HG03565 (cell line): ENCODE results near the gene DNM1L.

Experiments used
- ATAC-seq: cut with Tn5 transposase; IDR thresholded peaks from one replicate; pipeline ENCODE4 v1.9.1; 2021; ENCODE audit warnings: mild to moderate bottlenecking, moderate library complexity; ENCODE audit not compliant: unreplicated experiment

Gene DNM1L

GRCh38 chr12:32755654-32756475 lies 76.8 kb downstream of the DNM1L start, which contains the start of gene YARS2:
YARS2 (minus strand) TSS chr12:32755897; CDS start chr12:32755874, 23 bp downstream.
- ATAC-seq: peak; percentile 88

GRCh38 chr12:32756476-32757066 lies 77.5 kb downstream of the DNM1L start:
- no peak for ATAC-seq

- no peak for ATAC-seq
Measured at GRCh38 chr12:32757157-32757556, 78.1 kb downstream of the DNM1L start.

- peak; percentile 64 for ATAC-seq
Measured at GRCh38 chr12:32761716-32762115, 82.6 kb downstream of the DNM1L start.

- no peak for ATAC-seq
Measured at GRCh38 chr12:32765906-32766305, 86.8 kb downstream of the DNM1L start.

GRCh38 chr12:32768518-32768917 lies 89.4 kb downstream of the DNM1L start:
- ATAC-seq: no peak

GRCh38 chr12:32770141-32770540 lies 91.0 kb downstream of the DNM1L start:
- no peak for ATAC-seq

GRCh38 chr12:32773691-32774090 lies 94.6 kb downstream of the DNM1L start:
- ATAC-seq: no peak

GRCh38 chr12:32776258-32776657 lies 97.2 kb downstream of the DNM1L start:
- no peak for ATAC-seq

- peak; percentile 46 for ATAC-seq
Measured at GRCh38 chr12:32777159-32777558, 98.1 kb downstream of the DNM1L start.

GRCh38 chr12:32777691-32778175 lies 98.6 kb downstream of the DNM1L start:
- ATAC-seq: no peak

GRCh38 chr12:32780071-32780470 lies 101.0 kb downstream of the DNM1L start:
- no peak for ATAC-seq

- ATAC-seq: no peak
Measured at GRCh38 chr12:32783029-32783428, 103.9 kb downstream of the DNM1L start.

- no peak for ATAC-seq
Measured at GRCh38 chr12:32785557-32785956, 106.5 kb downstream of the DNM1L start.

- no peak for ATAC-seq
Measured at GRCh38 chr12:32788405-32788804, 109.3 kb downstream of the DNM1L start.

- no peak for ATAC-seq
Measured at GRCh38 chr12:32789446-32789845, 110.3 kb downstream of the DNM1L start.

GRCh38 chr12:32789916-32790315 lies 110.8 kb downstream of the DNM1L start:
- no peak for ATAC-seq

GRCh38 chr12:32794281-32794680 lies 115.2 kb downstream of the DNM1L start:
- no peak for ATAC-seq
